Cerebellar nuclear complex (tissue), 1 donor: ENCODE data around the gene OBSCN.

ENCODE experiments used
- DNase-seq, 2 experiments: peaks; one replicate each; lab custom pipeline; 2025; lab: John Stamatoyannopoulos, UW

Gene OBSCN

GRCh38 chr1:228207851-228208821, at the start of gene OBSCN:
OBSCN (plus strand) TSS chr1:228208044; CDS start chr1:228211784, 3,740 bp downstream.
- DNase-seq = no peak

- no peak for DNase-seq
These were observed 49.5 kb upstream of the OBSCN start for GRCh38 chr1:228158151-228159007.

DNA sequence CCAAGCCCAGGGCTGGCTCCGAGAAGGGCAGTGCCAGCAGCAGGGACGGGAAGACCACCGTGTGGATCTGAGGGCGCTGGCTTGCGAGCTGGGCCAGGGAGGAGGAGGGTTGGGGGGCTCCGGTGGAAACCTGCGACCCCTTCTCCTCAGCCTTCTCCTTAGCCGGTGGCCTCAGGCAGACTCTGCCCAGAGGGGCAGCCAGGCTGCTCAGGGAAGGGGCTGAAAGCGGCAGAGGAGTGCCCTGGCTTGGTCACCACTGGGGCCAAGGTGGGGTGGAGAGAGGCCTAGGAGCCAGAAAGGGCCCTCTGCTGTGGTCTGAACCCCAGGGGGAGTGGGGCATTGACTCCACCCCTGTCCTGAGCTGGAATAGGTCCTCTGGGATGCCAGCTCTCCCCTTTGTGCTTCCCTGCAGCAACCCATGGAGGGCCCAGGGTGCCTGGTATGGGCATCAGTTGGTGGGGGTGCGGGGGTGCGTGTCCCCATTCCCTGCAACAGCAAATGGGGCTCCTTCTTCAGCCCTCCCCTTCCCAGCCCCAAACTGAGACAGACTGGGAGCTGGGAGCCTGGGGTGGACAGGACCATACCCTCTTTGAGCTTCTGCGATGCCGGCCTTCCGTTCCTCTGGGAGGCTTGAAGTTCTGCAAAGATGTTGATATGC, 48.7 kb upstream of the OBSCN start:
- DNase-seq = no peak

- no peak for DNase-seq
These were observed 47.6 kb upstream of the OBSCN start for GRCh38 chr1:228160201-228160761.

DNA sequence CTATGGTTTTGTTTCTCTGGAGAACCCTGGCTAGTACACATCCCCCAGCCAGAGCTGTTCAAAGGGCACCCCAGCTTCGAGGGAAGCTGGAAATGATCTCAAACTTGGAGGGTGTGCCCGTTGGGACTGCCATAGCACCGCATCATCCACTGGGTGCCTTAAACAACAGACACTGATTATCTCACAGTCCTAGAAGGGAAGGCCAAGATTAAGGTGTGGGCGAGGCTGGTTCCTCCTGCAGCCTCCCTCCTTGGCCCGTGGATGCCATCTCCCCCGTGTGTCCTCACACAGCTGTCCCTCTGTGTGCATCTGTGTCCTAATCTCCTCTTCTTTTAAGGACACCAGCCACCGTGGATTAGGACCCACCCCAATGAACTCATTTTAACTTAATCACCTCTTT, 46.5 kb upstream of the OBSCN start:
- no peak for DNase-seq

DNA sequence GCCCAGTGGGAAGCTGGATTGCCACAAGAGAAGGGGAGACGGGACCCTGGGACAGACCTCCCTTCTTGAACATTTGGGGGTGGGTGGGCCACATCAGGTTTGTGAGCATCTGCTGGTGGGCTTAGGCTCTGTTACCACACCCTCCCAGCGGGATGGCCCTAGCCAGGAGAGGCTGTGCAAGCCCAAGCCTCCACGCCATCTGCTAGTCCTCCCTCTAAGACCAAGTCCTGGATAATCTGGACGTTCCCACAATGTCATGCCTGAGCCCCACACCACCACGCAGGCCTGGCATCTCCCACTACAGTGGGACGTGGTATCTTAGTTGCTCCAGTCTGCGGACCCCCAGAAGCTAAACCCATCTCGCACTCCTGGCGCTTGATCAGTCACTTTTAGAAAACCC, 46.0 kb upstream of the OBSCN start:
- no peak for DNase-seq

- no peak for DNase-seq
These were observed 45.4 kb upstream of the OBSCN start for GRCh38 chr1:228162286-228163006.

- no peak for DNase-seq
These were observed 44.7 kb upstream of the OBSCN start for GRCh38 chr1:228163007-228163753.

DNA sequence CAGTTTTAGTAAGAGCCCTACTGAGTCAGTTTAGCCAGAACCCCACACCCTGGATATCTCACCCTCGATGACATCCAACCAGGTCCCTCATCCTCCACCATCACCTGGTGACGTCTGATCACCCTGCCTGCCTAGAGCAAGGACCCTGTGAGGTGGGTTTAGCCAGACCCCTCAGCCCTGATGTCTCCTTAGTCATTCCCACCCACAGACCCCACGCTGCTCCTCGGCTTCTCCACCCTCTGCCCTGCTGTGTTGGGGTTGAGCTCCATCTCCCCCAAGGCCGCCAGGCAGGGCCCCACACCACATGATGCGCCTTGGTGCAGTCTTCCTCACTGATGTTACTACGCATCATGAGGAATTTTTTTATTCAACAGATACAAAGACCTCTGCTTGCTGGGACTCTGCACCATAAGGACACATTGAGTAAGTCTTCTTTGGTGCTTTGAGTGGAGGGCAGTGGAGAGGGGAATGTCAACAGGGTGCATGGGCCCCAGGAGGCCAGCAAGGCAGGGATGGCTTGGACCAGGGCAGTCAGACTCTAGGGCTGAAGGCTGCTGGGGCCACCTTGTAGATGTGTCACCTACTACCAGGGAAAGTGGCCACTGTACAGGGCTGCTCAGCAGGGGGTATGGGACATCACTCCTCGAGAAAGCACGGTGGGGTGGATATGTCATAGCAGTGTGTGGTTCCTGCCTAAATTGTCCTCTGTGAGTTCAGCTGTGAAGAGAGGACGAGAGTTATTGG, 43.9 kb upstream of the OBSCN start:
- no peak for DNase-seq

- DNase-seq = no peak
These were observed 43.1 kb upstream of the OBSCN start for GRCh38 chr1:228164561-228165371.

DNA sequence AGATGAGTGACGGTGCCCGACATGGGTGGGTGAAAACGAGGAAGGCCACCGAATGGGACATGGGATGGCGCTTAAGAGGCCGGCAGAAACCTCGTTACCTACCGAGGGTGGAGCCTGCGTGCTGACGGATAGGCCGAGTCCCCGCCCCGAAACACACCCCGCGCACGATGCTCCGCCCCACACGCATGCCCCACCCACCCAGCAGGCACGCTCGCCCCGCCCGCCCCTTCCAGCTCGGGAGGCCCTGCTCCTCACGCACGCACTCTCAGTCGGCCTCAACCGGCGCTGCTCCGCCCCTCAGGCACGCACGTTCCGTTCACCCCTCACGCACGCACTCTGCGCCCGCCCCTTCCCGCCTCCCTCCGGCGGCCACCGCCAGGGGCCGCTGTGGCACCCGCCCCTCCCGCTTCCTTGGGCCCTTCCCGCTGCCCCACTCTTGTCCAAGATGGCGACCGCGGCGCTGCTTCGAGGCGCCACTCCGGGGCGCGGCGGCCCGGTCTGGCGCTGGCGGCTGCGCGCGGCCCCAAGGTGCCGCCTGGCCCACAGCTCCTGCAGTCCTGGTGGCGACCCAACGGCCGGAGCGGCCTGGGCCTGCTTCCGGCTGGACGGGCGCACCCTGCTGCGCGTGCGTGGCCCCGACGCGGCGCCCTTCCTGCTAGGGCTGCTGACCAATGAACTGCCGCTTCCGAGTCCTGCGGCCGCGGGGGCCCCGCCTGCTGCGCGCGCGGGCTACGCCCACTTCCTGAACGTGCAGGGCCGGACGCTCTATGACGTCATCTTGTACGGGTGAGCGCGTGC, 42.3 kb upstream of the OBSCN start, which contains the start of gene IBA57:
Gene IBA57 (plus strand): TSS at position 433 of the 798 bp plus-strand sequence. CDS start 13 bp downstream, at position 446.
- peak; percentile 94 to 98 for DNase-seq

- DNase-seq = peak; percentile 52 to 70
These were observed 41.5 kb upstream of the OBSCN start for GRCh38 chr1:228166170-228166936.

- no peak for DNase-seq
These were observed 39.1 kb upstream of the OBSCN start for GRCh38 chr1:228168563-228169270.

DNA sequence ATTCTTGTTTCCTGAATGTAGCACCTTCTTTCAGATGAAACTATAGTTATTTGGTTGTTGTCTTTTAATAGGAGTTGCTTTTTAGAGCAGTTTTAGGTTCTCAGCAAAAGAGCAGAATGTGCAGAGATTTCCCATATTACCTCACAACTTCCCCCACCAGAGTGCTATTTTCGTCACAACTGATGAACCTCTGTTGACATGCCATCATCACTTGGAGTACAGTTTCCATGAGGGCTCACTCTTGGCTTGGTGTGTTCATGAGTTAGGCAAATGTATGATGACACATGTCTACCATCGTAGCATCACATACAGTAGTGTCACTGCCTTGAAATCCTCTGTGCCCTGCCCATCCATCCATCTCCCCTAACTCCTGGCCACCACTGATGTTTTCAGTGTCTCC, 38.5 kb upstream of the OBSCN start:
- no peak for DNase-seq

DNA sequence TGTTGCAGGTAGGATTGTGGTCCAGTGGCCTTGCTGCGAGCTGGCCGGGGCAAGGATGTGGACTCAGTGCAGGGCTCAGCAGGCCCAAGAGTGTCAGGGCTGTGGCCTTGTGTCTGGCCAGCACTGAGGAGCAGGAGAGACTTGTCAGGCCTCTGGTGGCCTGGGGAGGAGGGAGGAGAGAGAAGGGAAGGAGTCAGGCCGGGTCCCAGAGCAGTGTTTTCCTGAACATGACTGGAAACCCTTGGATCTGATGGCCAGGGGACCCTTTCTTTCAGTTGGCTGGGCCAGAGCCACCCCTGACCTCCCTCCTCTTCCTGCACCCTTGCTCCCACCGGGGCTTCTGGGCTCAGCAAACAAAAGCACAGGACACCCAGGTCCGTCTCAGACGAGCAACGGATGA, 37.2 kb upstream of the OBSCN start:
- no peak for DNase-seq

DNA sequence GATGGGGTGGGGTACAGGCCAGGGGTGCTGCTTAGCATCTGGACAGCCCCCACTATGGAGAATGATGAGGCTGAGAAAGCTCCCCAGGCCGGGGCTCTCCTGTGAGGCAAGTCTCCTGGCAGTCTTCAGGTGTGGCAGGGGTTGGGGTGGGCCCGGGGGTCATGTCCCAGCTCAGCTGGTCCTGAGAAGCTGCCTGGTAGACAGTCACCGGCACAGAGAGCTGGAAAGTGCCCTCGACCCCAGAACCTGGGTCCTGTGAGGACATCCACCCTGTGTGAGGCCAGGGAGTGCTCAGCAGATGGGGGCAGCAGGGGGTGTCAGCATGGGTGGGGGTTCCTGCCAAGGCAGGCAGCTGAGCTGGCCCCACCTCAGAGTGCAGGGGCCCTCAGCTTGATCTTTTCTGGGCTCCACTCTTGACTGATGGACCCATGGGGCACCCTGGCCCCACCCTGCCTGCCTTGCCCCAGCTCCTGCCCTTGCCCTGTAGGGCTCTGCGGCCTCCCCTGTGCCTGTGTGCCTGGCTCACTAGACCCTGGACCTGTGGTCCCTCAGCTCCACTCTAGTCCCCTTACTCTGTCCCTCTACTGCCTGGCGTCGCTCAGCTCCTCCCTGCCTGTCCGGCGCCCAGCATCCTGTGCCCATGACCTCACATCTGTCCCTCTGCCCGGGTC, 36.5 kb upstream of the OBSCN start:
- DNase-seq = no peak
